ENCODE measurements around the gene ZMYND8.
"Not testable (repeated sequence)": the region's sequence is repeated elsewhere in the genome, so short reads cannot be mapped to it uniquely, and the experiment has no call there.

Gene ZMYND8

GRCh38 chr20:47373206-47373733, 16.8 kb upstream of the ZMYND8 start:
- DNase-seq (ENCODE audit: low read depth in 1 of 2, low spot score in 1 of 2): no peak

- no peak for DNase-seq (ENCODE audit: low read depth in 1 of 2, low spot score in 1 of 2)
These were observed 14.6 kb upstream of the ZMYND8 start for GRCh38 chr20:47370850-47371782.

- DNase-seq (ENCODE audit: low read depth in 1 of 2, low spot score in 1 of 2): no peak
These were observed 13.7 kb upstream of the ZMYND8 start for GRCh38 chr20:47370214-47370613.

- no peak for DNase-seq (ENCODE audit: low read depth in 1 of 2, low spot score in 1 of 2)
These were observed 11.8 kb upstream of the ZMYND8 start for GRCh38 chr20:47368301-47368700.

- not testable (repeated sequence) for DNase-seq (ENCODE audit: low read depth in 1 of 2, low spot score in 1 of 2)
These were observed 9.8 kb upstream of the ZMYND8 start for GRCh38 chr20:47366301-47366700.

- DNase-seq (ENCODE audit: low read depth in 1 of 2, low spot score in 1 of 2): no peak
These were observed 8.7 kb upstream of the ZMYND8 start for GRCh38 chr20:47365023-47365764.

GRCh38 chr20:47362361-47363219, 6.1 kb upstream of the ZMYND8 start:
- no peak for DNase-seq (ENCODE audit: low read depth in 1 of 2, low spot score in 1 of 2)

- no peak for DNase-seq (ENCODE audit: low read depth in 1 of 2, low spot score in 1 of 2)
These were observed 4.8 kb upstream of the ZMYND8 start for GRCh38 chr20:47361057-47361915.

- DNase-seq (ENCODE audit: low read depth in 1 of 2, low spot score in 1 of 2): no peak
These were observed 4.0 kb upstream of the ZMYND8 start for GRCh38 chr20:47360297-47361056.

- no peak for DNase-seq (ENCODE audit: low read depth in 1 of 2, low spot score in 1 of 2)
These were observed 3.2 kb upstream of the ZMYND8 start for GRCh38 chr20:47359530-47360296.

GRCh38 chr20:47358672-47359529, 2.4 kb upstream of the ZMYND8 start:
- DNase-seq (ENCODE audit: low read depth in 1 of 2, low spot score in 1 of 2): no peak

GRCh38 chr20:47358039-47358671, 1.7 kb upstream of the ZMYND8 start:
- no peak for DNase-seq (ENCODE audit: low read depth in 1 of 2, low spot score in 1 of 2)

GRCh38 chr20:47357296-47358038, 968 bp upstream of the ZMYND8 start:
- DNase-seq (ENCODE audit: low read depth in 1 of 2, low spot score in 1 of 2): peak; percentile 29 to 52

- peak in 1 of 2 donors; percentile 2 for DNase-seq (ENCODE audit: low read depth in 1 of 2, low spot score in 1 of 2)
These were observed 326 bp downstream of the ZMYND8 start for GRCh38 chr20:47356220-47356525.

- no peak for DNase-seq (ENCODE audit: low read depth in 1 of 2, low spot score in 1 of 2)
These were observed 845 bp downstream of the ZMYND8 start for GRCh38 chr20:47355489-47356219.

Measured in stimulated activated CD4-positive, alpha-beta T cell treated with anti-CD3 and anti-CD28 coated beads, Interleukin-15, amount 100 ng/mL, for 1 hour (primary cell).